MCF 10A (cell line): ENCODE measurements around the gene COX6B2. TPM values are rescaled to one million over a fixed set of nuclear protein-coding genes. Genes with fewer than 3 reads are reported as not detected.

ENCODE experiments used
- BruUV-seq: library from RNA; stranded (reverse); fragments of 400-500 nt; replicated peaks from 2 replicates; lab custom pipeline; 2021; lab: Mats Ljungman, UMichigan
- CTCF ChIA-PET: fragments of 300-600 bp; sonication (Branson Sonifier 250); formaldehyde crosslinking; extraction: SDS; loops from one replicate; lab custom pipeline; 2021; ENCODE audit warnings: antibody characterized with exemption, inconsistent platforms; lab: Yijun Ruan, JAX
- POLR2A ChIA-PET: fragments of 300-600, 350-650 bp; sonication (Branson Sonifier 250); formaldehyde crosslinking; extraction: SDS; loops from one replicate; lab custom pipeline; 2020; ENCODE audit warnings: antibody characterized with exemption, inconsistent platforms; lab: Yijun Ruan, JAX
- DNase-seq: peaks from one replicate; pipeline ENCODE4 v3.0.0-alpha.2; 2018; ENCODE audit not compliant: unreplicated experiment
- H3K27ac Mint-ChIP-seq: one replicate; pipeline ENCODE4 v1.8.0; 2022; ENCODE audit warnings: mild to moderate bottlenecking, low read depth, mixed read lengths; ENCODE audit not compliant: unreplicated experiment
- H3K27me3 Mint-ChIP-seq: one replicate; pipeline ENCODE4 v1.8.0; 2022; ENCODE audit warnings: mixed read lengths; ENCODE audit not compliant: insufficient read depth, unreplicated experiment
- H3K36me3 Mint-ChIP-seq: one replicate; pipeline ENCODE4 v1.8.0; 2022; ENCODE audit warnings: mild to moderate bottlenecking, moderate library complexity, mixed read lengths; ENCODE audit not compliant: insufficient read depth, unreplicated experiment
- H3K4me1 Mint-ChIP-seq: one replicate; pipeline ENCODE4 v1.8.0; 2022; ENCODE audit warnings: mixed read lengths; ENCODE audit not compliant: insufficient read depth, unreplicated experiment
- H3K4me3 Mint-ChIP-seq: one replicate; pipeline ENCODE4 v1.8.0; 2022; ENCODE audit warnings: mild to moderate bottlenecking, moderate library complexity, mixed read lengths; ENCODE audit not compliant: unreplicated experiment
- H3K9me3 Mint-ChIP-seq: one replicate; pipeline ENCODE4 v1.8.0; 2022; ENCODE audit warnings: mixed read lengths; ENCODE audit not compliant: unreplicated experiment
- intact Hi-C: fragments of 100-400 bp; cut with micrococcal nuclease; formaldehyde crosslinking; loops from 2 replicates; pipeline ENCODE4 v1.14.1; 2022
- total RNA-seq: library from RNA; stranded (reverse); gene quantifications from 2 replicates; pipeline ENCODE4 v1.2.3, GENCODE V29; 2022
- TF ChIP-seq, protein P1 (sequence below): fragments of 200-600 bp; IDR thresholded peaks from one replicate; pipeline ENCODE4 v1.8.0; 2022; ENCODE audit warnings: antibody characterized with exemption, mild to moderate bottlenecking; ENCODE audit not compliant: unreplicated experiment

Gene COX6B2
- total RNA-seq, 1 experiment from 2014 or later, result 0.33 TPM

- intact Hi-C loops, result no loop called here
- TF ChIP-seq, protein P1, sequence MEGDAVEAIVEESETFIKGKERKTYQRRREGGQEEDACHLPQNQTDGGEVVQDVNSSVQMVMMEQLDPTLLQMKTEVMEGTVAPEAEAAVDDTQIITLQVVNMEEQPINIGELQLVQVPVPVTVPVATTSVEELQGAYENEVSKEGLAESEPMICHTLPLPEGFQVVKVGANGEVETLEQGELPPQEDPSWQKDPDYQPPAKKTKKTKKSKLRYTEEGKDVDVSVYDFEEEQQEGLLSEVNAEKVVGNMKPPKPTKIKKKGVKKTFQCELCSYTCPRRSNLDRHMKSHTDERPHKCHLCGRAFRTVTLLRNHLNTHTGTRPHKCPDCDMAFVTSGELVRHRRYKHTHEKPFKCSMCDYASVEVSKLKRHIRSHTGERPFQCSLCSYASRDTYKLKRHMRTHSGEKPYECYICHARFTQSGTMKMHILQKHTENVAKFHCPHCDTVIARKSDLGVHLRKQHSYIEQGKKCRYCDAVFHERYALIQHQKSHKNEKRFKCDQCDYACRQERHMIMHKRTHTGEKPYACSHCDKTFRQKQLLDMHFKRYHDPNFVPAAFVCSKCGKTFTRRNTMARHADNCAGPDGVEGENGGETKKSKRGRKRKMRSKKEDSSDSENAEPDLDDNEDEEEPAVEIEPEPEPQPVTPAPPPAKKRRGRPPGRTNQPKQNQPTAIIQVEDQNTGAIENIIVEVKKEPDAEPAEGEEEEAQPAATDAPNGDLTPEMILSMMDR, result no peak
- Mint-ChIP-seq H3K4me1 (no peaks in the 10 kb centered on the region), H3K9me3 (no peaks in the 10 kb centered on the region), H3K27ac (no peak overlapping the region), H3K27me3 (no peaks in the 10 kb centered on the region), H3K36me3 (peaks cover 5% of the 10 kb centered on the region), H3K4me3 (no peak overlapping the region)
- ChIA-PET CTCF (interaction anchor here (0.6 to 1.8 kb wide), 4 partner anchors 8 to 61 kb away, joined by 3 to 6 read pairs (median 4); partner anchors contain the start of gene IL11), POLR2A (no interaction called here)
- BruUV-seq, result no TSS peak
- DNase-seq, result no peak
These were observed 45.1 kb downstream of the COX6B2 start for GRCh38 chr19:55309448-55309847.

DNA sequence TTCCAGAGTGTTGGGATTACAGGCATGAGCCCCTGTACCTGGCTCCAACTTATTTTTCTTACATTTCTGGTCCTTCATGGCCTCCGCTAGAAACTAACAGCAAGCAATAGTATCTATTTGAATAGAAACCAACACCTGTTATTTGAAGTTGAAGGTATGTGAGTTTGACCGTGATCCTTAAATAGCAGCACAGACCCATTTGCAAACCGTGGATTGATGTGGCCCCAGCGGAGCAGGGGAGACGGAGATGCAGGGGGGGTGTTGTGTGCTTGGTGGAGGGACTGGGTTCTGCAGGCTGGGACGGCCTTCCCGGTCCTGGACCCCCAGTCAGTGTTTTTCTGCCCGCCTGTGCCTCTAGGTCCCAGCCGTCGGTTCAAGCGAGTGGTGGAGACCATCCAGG lies 46.2 kb downstream of the COX6B2 start:
- ChIA-PET POLR2A (interaction anchor here (0.6 kb wide), 1 partner anchor 31 kb away, joined by 5 read pairs; the partner anchor contains the start of gene KMT5C), CTCF (interaction anchor here (0.6 kb wide), 1 partner anchor 110 kb away, joined by 3 read pairs; no protein-coding TSS in a partner anchor)
- Mint-ChIP-seq H3K36me3 (peaks cover 5% of the 10 kb centered on the region), H3K27me3 (no peaks in the 10 kb centered on the region), H3K4me1 (no peaks in the 10 kb centered on the region), H3K4me3 (no peak overlapping the region), H3K9me3 (no peaks in the 10 kb centered on the region), H3K27ac (no peak overlapping the region)
- TF ChIP-seq, protein P1, result no peak
- BruUV-seq, result no TSS peak
- no peak for DNase-seq
- intact Hi-C loops, result no loop called here

- Mint-ChIP-seq H3K9me3 (no peaks in the 10 kb centered on the region), H3K27ac (no peak overlapping the region), H3K4me1 (no peaks in the 10 kb centered on the region), H3K4me3 (no peak overlapping the region), H3K36me3 (peaks cover 5% of the 10 kb centered on the region), H3K27me3 (no peaks in the 10 kb centered on the region)
- no peak for DNase-seq
- CTCF ChIA-PET, result interaction anchor here (0.6 to 2.4 kb wide), 6 partner anchors 10 to 346 kb away, joined by 3 to 11 read pairs (median 3); partner anchors contain the start of gene KMT5C
- intact Hi-C loops, result no loop called here
- TF ChIP-seq, protein P1, result no peak
- POLR2A ChIA-PET, result interaction anchor here (1.4 kb wide), 1 partner anchor 80 kb away, joined by 3 read pairs; no protein-coding TSS in a partner anchor
- BruUV-seq, result no TSS peak
These were observed 47.8 kb downstream of the COX6B2 start for GRCh38 chr19:55306712-55307111.

DNA sequence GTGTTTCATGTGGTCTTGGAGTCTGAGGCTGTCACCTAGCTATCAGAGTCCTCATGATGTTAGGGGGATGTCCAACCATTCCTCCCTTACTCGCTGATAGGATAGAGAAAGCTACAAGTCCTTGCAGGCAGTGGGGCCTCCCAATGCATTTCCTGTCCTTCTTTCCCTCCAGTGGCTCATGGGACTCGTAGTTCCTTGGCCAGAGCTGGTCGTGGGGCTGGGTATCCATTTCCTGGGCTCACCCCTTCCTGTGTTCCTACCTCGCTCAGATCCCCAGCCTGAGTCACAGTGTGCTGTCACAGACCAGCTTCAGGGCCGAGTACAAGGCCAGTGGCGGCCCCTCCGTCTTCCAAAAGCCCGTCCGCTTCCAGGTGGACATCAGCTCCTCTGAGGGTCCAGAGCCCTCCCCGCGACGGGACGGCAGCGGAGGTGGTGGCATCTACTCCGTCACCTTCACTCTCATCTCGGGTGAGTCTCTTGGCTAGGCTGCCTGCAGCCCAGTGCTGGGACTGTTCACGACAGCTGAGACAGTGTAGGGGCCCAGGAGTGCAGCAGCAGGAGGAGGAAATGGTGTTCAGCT lies 48.4 kb downstream of the COX6B2 start:
- BruUV-seq, result no TSS peak
- no peaks in the 10 kb centered on the region for H3K9me3 Mint-ChIP-seq
- TF ChIP-seq, protein P1, result no peak
- H3K27me3 Mint-ChIP-seq, result no peaks in the 10 kb centered on the region
- intact Hi-C loops, result no loop called here
- ChIA-PET POLR2A (interaction anchor here (0.7 to 1.4 kb wide), 3 partner anchors 27 to 80 kb away, joined by 3 to 6 read pairs (median 3); partner anchors contain the start of gene TMEM238), CTCF (interaction anchor here (0.6 to 2.4 kb wide), 7 partner anchors 9 to 347 kb away, joined by 3 to 11 read pairs (median 3); partner anchors contain the start of gene KMT5C)
- H3K4me1 Mint-ChIP-seq, result no peaks in the 10 kb centered on the region
- H3K36me3 Mint-ChIP-seq, result peaks cover 5% of the 10 kb centered on the region
- H3K27ac Mint-ChIP-seq, result no peak overlapping the region
- DNase-seq, result no peak
- H3K4me3 Mint-ChIP-seq, result no peak overlapping the region
